NCI-H510A treated with DMSO at 0.1 percent for 48 hours (cell line): ENCODE data around the gene SPNS2.
"Not testable (repeated sequence)": the region's sequence is repeated elsewhere in the genome, so short reads cannot be mapped to it uniquely, and the experiment has no call there.

ENCODE experiments used
- DNase-seq: peaks from one replicate; lab custom pipeline; 2025; lab: John Stamatoyannopoulos, UW

SPNS2 gene

GRCh38 chr17:4572131-4572530, 73.5 kb downstream of the SPNS2 start:
- DNase-seq = no peak

- no peak for DNase-seq
Measured at GRCh38 chr17:4573115-4573514, 74.4 kb downstream of the SPNS2 start.

GRCh38 chr17:4573669-4574068, 75.0 kb downstream of the SPNS2 start:
- DNase-seq = no peak

GRCh38 chr17:4574448-4575045, 75.9 kb downstream of the SPNS2 start:
- DNase-seq = no peak

GRCh38 chr17:4576161-4576558, 77.5 kb downstream of the SPNS2 start:
- DNase-seq = no peak

- DNase-seq = no peak
Measured at GRCh38 chr17:4576729-4577322, 78.1 kb downstream of the SPNS2 start.

GRCh38 chr17:4577386-4577993, 78.8 kb downstream of the SPNS2 start:
- DNase-seq = no peak

GRCh38 chr17:4578349-4578748, 79.7 kb downstream of the SPNS2 start:
- not testable (repeated sequence) for DNase-seq

GRCh38 chr17:4579678-4580077, 81.0 kb downstream of the SPNS2 start:
- DNase-seq = no peak

- no peak for DNase-seq
Measured at GRCh38 chr17:4580291-4580690, 81.6 kb downstream of the SPNS2 start.

- no peak for DNase-seq
Measured at GRCh38 chr17:4582101-4582501, 83.4 kb downstream of the SPNS2 start.

GRCh38 chr17:4582691-4583090, 84.0 kb downstream of the SPNS2 start:
- no peak for DNase-seq

GRCh38 chr17:4583206-4583605, 84.5 kb downstream of the SPNS2 start:
- no peak for DNase-seq

GRCh38 chr17:4583782-4584100, 85.1 kb downstream of the SPNS2 start:
- peak; percentile 22 for DNase-seq

- DNase-seq = no peak
Measured at GRCh38 chr17:4584101-4584916, 85.6 kb downstream of the SPNS2 start, which contains the start of gene SMTNL2. TSS of gene SMTNL2 (plus strand) at chr17:4584529. CDS start at chr17:4584606, 77 bp downstream.

GRCh38 chr17:4584917-4585637, 86.4 kb downstream of the SPNS2 start:
- DNase-seq = no peak

GRCh38 chr17:4585638-4585994, 86.9 kb downstream of the SPNS2 start:
- DNase-seq = no peak

GRCh38 chr17:4586043-4586442, 87.4 kb downstream of the SPNS2 start:
- DNase-seq = no peak

GRCh38 chr17:4587195-4587594, 88.5 kb downstream of the SPNS2 start:
- DNase-seq = no peak

- no peak for DNase-seq
Measured at GRCh38 chr17:4587803-4588202, 89.1 kb downstream of the SPNS2 start.

- DNase-seq = no peak
Measured at GRCh38 chr17:4588391-4588790, 89.7 kb downstream of the SPNS2 start.
